C4-2B (cell line): ENCODE data around the gene OIT3.

Source experiments
- CTCF ChIP-seq: fragments of 450-650 bp; conservative IDR thresholded peaks from 2 replicates; pipeline ENCODE4 v1.5.1; 2017; ENCODE audit warnings: mild to moderate bottlenecking
- ZFX ChIP-seq: fragments of 450-650 bp; IDR thresholded peaks from 2 replicates; pipeline ENCODE4 v1.6.1; 2017

- TF ChIP-seq CTCF (no peak), ZFX (no peak)
Measured at GRCh38 chr10:72924351-72924750, 30.8 kb downstream of the OIT3 start.
